Stimulated activated CD4-positive, alpha-beta T cell treated with anti-CD3 and anti-CD28 coated beads, Interleukin-1b, Interleukin-23, amount 100 ng/mL, for 4 hours (primary cell): ENCODE measurements around the gene ARHGEF17.

Source experiments
- DNase-seq, 2 donors: peaks; one replicate each; pipeline ENCODE4 v3.0.0-alpha.2; 2020; ENCODE audit warnings: low read depth in 2 of 2

The ARHGEF17 gene

GRCh38 chr11:73355109-73355508, 47.0 kb downstream of the ARHGEF17 start:
- DNase-seq, result no peak

- no peak for DNase-seq
These were observed 49.1 kb downstream of the ARHGEF17 start for GRCh38 chr11:73356979-73357860.

DNA sequence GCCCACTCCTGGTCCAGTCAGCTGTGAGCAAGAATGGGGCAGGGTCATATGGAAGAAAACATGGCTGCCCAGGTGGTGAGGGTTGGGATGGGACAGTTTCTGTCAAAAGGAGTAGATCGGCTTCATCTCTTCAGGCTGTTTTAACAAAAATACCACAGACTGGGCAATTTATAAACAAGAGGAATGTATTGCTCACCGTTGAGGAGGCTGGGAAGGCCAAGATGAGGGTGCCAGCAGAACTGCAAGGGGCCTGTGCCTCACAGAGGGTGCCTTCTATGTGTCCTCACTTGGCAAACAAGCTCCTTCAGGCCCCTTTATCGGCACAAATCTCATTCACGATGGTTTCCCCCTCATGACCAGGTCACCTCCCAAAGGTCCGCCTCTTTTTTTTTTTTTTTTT, 50.0 kb downstream of the ARHGEF17 start:
- DNase-seq, result no peak

DNA sequence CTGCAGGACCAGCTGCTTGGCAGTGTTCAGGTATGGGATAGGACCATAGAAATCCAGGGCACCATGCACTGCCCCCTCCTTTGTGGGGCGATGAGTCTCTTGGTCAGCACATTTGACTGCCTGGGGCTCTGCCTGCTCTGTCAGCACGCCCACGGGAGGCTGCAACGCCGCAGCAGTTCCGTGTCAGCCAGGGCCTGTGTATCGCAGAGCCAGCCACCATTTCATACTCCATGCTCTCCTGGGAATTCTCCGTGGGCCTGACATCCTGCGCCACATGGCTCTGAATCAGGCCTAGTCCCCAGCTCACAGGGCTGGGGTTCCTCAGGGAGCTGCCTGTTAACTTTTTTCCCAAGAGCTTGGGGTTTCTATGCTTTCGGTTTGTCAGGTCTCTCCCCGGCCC, 51.3 kb downstream of the ARHGEF17 start:
- DNase-seq, result no peak

GRCh38 chr11:73359930-73360742, 52.1 kb downstream of the ARHGEF17 start:
- no peak for DNase-seq

DNA sequence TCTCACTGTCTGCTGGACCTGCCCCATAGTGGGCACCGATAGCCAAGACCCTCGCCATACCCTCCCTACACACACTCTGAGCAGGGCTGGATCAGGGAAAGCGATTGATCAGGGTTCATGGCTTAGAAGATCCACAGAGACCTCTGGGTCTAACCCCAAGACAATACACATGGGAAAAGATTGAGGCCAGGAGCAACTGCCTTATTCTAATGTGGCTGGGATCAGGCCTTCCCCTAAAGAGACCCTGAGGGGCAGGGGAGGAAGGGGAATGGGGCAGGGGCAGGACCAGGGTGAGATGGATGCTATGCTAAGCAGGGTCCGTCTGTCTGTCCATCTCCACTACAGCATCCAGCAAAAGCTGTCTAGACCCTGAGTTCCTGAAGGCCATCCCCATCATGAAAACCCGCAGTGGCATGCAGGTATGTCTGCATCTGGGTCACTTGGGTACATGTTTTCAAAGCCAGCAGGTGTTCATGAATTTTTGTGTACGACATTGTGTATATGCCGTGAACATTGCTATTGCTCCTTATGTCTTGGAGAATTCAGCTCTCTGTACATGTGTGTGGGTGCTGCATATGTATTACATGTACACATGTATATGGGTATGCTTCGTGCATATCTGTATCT, 52.8 kb downstream of the ARHGEF17 start:
- DNase-seq, result no peak

DNA sequence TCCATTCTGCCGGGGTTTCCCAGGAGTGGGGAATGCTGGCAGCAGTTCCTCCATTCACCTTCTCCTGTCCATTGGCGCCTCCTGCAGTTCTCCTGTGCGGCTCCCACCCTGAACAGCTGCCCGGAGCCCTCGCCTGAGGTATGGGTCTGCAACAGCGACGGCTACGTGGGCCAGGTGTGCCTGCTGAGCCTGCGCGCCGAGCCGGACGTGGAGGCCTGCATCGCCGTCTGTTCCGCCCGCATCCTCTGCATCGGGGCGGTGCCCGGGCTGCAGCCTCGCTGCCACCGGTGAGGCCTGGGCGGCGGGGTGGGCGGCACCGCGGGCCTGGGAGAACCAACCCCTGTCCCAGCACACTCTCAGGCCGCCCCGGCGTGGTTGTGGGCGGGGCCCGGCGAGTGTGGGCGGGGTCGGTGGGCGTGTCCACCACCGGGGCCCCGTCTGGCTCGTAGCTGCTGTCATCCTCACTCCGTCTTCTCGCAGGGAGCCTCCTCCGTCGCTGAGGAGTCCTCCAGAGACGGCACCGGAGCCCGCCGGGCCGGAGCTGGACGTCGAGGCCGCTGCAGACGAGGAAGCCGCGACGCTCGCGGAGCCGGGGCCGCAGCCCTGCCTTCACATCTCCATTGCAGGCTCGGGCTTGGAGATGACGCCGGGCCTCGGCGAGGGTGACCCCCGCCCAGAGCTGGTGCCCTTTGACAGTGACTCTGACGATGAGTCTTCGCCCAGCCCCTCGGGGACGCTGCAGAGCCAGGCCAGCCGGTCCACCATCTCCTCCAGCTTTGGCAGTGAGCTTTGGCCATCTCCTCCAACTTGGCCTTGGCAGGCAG, 54.1 kb downstream of the ARHGEF17 start:
- no peak for DNase-seq

DNA sequence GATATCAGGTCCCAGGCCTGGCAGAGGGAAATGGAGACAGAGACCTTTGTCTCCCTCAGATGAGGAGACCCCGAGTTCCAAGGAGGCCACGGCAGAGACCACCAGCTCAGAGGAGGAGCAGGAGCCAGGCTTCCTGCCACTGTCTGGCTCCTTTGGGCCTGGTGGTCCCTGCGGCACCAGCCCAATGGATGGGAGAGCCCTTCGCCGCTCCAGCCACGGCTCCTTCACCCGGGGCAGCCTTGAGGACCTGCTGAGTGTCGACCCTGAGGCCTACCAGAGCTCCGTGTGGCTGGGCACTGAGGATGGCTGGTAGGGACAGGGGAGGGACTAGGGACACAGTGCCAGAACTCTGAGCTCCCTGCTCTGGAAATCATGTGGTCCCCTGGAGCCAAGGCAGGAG, 55.1 kb downstream of the ARHGEF17 start:
- no peak for DNase-seq

DNA sequence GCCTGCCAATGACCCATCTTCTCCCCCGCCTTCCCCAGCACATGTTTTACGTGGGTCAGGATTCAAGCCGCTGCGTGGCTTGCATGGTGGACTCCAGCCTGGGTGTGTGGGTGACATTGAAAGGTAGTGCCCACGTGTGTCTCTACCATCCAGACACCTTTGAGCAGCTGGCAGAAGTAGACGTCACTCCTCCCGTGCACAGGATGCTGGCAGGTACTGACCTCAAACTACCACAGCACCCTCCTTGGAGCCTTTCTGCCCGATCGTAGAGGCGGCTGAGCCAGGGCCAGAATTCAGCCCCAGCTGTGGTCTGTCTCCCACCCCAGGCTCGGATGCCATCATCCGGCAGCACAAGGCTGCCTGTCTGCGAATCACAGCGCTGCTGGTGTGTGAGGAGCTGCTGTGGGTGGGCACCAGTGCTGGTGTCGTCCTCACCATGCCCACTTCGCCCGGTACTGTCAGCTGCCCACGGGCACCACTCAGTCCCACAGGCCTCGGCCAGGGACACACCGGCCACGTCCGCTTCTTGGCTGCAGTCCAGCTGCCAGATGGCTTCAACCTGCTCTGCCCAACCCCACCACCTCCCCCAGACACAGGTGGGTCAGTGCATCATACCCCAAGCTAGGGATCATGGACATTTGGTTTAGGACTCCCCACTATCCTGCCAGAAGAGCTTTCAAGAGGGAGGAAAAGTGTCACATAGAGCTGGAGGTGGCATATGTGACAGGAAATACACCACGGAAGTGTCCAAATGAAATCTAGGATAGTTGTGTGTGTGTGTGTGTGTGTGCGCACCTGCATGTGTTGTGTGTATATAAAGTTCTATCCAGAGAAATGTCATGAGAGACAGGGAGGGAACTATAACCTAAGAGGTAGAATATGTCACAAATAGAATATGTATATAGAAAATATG, 57.5 kb downstream of the ARHGEF17 start:
- no peak for DNase-seq

GRCh38 chr11:73366265-73366610, 58.2 kb downstream of the ARHGEF17 start:
- DNase-seq, result no peak

DNA sequence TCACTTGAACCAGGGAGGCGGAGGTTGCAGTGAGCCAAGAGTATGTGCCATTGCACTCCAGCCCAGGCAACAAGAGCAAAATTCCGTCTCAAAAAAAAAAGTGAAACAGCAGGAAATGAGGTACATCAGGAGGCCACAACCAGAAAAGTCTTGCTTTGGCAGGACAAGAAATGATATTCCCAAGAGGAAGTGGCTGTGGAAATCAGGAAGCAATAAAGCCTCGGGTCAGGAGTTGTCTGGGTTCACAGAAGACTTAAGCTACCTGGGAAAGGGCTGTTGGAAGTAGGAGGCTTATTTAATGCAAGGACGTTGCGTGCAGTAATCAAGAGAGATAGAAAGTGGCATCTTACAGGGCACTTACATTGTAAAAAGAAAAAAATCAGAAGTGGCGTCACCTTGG, 58.9 kb downstream of the ARHGEF17 start:
- DNase-seq, result no peak

DNA sequence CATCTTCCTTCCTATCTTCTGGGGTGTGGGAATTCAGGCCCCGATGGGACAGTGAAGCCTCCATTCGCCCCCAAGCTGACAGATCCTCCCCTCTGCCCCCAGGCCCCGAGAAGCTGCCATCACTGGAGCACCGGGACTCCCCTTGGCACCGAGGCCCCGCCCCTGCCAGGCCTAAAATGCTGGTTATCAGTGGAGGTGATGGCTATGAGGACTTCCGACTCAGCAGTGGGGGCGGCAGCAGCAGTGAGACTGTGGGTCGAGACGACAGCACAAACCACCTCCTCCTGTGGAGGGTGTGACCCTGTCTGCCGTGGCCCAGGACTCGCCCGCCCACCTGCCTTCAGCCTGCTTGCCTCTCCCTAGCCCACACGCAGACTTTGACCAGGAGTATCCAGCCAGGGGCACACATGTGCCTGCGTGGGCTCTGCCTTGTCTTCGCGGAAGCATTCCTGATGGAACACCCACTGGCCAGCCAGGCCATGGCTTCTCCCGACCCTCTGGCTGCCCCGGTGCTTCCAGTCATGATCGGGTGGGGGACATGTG, 59.5 kb downstream of the ARHGEF17 start:
- DNase-seq, result no peak

DNA sequence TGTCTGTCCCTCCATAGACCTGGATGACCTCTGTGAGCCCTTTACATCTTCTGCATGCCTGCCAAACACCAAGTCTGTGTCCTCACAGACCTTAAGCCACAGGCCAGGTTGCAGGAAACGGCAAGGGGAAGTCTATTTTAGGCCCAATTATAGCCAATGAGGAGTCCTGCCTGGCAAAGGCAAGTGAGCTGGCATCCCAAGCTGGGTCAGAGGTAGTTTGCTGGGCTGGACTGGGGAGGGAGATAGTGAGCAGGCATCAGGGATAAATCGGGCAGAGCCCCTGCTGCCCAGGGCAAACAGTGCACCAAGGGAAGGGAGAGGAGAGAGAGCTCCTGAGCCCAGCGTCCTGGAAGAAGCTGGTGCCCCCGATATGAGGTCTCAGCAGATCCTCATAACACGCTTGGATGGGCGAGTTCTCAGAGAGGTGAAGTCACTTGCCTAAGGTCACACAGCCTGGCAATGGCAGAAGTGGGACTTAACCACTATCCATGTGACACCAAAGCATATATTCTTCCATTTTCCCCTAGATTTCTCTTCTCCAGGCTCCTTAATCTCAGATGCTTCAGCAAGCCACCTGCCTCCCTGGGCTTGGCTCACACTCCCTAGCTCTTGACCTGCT, 64.4 kb downstream of the ARHGEF17 start:
- no peak for DNase-seq

- DNase-seq, result no peak
These were observed 66.1 kb downstream of the ARHGEF17 start for GRCh38 chr11:73374151-73374550.

- DNase-seq, result no peak
These were observed 67.7 kb downstream of the ARHGEF17 start for GRCh38 chr11:73375830-73376159.

GRCh38 chr11:73376160-73376802, 68.2 kb downstream of the ARHGEF17 start, which contains the start of gene RELT:
RELT (plus strand) TSS chr11:73376399; CDS start chr11:73389137, 12,738 bp downstream.
- peak; percentile 94 for DNase-seq

- peak; percentile 32 to 33 for DNase-seq
These were observed 68.9 kb downstream of the ARHGEF17 start for GRCh38 chr11:73376803-73377629.

- no peak for DNase-seq
These were observed 71.3 kb downstream of the ARHGEF17 start for GRCh38 chr11:73379189-73379880.
